Immature natural killer cell (primary cell): ENCODE results near the gene HLCS. TPM values are rescaled to one million over a fixed set of nuclear protein-coding genes. Genes with fewer than 3 reads are reported as not detected.
"Not testable (repeated sequence)": the region's sequence is repeated elsewhere in the genome, so short reads cannot be mapped to it uniquely, and the experiment has no call there.

ENCODE experiments used
- DNase-seq, 3 donors: peaks; one replicate each; pipeline ENCODE4 v3.0.0; 2022; ENCODE audit warnings: mixed read lengths in 1 of 3
- H3K27ac Mint-ChIP-seq, 6 donors: one replicate each; pipeline ENCODE4 v1.8.0; 2020; ENCODE audit warnings: mixed read lengths in 6 of 6, mild to moderate bottlenecking in 5 of 6, inconsistent platforms in 4 of 6, moderate library complexity in 3 of 6
- H3K27me3 Mint-ChIP-seq, 3 donors: one replicate each; pipeline ENCODE4 v1.8.0; 2020 to 2021; ENCODE audit warnings: low read depth in 3 of 3, mild to moderate bottlenecking in 3 of 3, mixed read lengths in 3 of 3, moderate library complexity in 3 of 3, inconsistent platforms in 1 of 3
- H3K36me3 Mint-ChIP-seq, 3 donors: one replicate each; pipeline ENCODE4 v1.8.0; 2020; ENCODE audit warnings: mixed read lengths in 3 of 3, inconsistent platforms in 2 of 3, mild to moderate bottlenecking in 2 of 3
- H3K4me1 Mint-ChIP-seq, 2 donors: one replicate each; pipeline ENCODE4 v1.8.0; 2020; ENCODE audit warnings: inconsistent platforms in 2 of 2, mild to moderate bottlenecking in 2 of 2, mixed read lengths in 2 of 2, moderate library complexity in 1 of 2
- H3K4me3 Mint-ChIP-seq, 5 donors: one replicate each; pipeline ENCODE4 v1.8.0; 2020; ENCODE audit warnings: mild to moderate bottlenecking in 5 of 5, mixed read lengths in 5 of 5, inconsistent platforms in 3 of 5, moderate library complexity in 3 of 5
- H3K9me3 Mint-ChIP-seq, 6 donors: one replicate each; pipeline ENCODE4 v1.8.0; 2020; ENCODE audit warnings: mild to moderate bottlenecking in 6 of 6, mixed read lengths in 6 of 6, inconsistent platforms in 4 of 6, moderate library complexity in 3 of 6
- polyA plus RNA-seq, 3 donors: library from polyadenylated mRNA; unstranded; fragments of 300-500 nt; fragmentation: Illumina TruSeq; gene quantifications; one replicate each; pipeline ENCODE4 v1.2.3, GENCODE V29; 2021

Gene HLCS
- polyA plus RNA-seq: 10 to 100 TPM; 12.6 to 15.7 (median 15.5) TPM

DNA sequence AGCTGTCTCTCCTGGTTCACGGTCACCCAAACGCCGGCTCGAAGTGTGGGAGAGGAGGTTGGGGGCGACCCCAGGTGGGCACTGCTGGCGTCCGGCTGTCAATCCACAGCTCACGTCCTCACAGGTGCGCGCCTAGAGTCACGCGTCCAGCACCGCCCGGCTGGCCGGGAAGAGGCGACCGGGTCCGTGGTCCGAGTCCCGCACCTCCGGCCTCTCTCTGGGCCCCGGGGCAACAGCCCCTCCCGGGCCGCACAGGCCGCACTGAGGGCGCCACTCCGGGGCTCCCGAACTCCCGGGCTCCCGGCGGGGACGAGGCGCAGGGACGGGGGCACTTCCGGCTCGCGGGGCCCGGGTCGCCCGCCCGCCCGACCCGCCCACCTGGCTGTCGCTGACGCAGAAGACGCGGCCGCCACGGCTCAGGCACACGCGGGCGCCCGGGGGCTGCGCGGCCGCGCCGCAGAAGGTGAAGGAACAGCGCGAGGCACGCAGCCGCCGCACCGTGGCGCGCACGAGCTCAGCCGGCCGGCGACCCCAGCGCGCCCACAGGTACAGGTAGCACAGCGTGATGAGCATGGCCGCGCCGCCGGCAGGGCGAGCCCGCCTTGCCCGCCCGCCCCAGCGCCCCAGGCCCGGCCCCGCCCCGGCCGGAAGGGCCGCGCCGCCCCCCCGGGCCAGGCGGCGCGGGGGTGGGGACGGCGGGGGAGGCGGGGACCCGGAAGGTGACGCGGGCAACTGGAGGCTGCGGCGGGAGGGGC is at the start of gene HLCS:
Gene HLCS, minus strand, starts transcription at position 604 of the 755 bp plus-strand sequence. Its CDS starts 31 bp downstream, at position 573.
- Mint-ChIP-seq H3K27ac (peak within 1 kb of the TSS; percentile 87 to 97 (median 93)), H3K4me3 (peak within 1 kb of the TSS; percentile 84 to 93 (median 89)), H3K4me1 (peaks cover 17 to 18% of the 10 kb centered on the region in 2 donors), H3K27me3 (peaks cover 6 to 12% (median 7%) of the 10 kb centered on the region in 3 donors), H3K9me3 (no peaks in the 10 kb centered on the region), H3K36me3 (peaks cover 0 to 3% (median 0%) of the 10 kb centered on the region in 3 donors)
- DNase-seq: peak; percentile 79 to 83 (median 79)

DNA sequence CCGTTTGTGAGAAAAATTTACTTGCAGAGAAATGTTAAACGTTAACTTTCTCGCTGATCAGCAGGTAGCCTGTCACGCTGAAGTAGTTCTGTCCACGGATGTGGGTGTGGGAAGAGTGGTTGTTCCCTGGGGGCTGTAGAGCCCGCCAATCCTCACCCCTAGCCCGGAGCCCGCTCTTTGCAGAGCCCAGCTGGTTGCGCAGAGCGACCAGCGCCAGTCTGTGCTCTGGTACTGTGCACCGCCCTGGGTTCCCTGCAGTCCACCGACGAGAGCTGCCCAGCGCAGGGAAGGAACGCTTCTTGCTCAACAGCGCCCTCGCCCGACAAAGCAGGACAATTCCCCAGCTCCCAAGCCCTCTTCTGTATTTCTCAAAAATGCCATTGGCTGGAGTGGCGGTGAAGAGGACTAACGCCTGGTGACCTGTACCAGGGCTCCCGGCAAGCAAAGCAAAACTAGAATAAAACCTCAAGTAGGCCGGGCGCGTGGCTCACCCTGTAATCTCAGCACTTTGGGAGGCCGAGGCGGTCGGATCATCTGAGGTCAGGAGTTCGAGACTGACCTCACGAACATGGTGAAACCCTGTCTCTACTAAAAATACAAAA is 43.4 kb upstream of the HLCS start:
- peaks cover 11 to 17% of the 10 kb centered on the region in 2 donors for H3K4me1 Mint-ChIP-seq
- no peaks in the 10 kb centered on the region for H3K9me3 Mint-ChIP-seq
- H3K36me3 Mint-ChIP-seq: no peaks in the 10 kb centered on the region
- no peak overlapping the region for H3K27ac Mint-ChIP-seq
- H3K27me3 Mint-ChIP-seq: peaks cover 9 to 19% (median 19%) of the 10 kb centered on the region in 3 donors
- H3K4me3 Mint-ChIP-seq: peak overlapping the region; percentile 53 to 74 (median 65)
- peak; percentile 68 to 73 (median 72) for DNase-seq

DNA sequence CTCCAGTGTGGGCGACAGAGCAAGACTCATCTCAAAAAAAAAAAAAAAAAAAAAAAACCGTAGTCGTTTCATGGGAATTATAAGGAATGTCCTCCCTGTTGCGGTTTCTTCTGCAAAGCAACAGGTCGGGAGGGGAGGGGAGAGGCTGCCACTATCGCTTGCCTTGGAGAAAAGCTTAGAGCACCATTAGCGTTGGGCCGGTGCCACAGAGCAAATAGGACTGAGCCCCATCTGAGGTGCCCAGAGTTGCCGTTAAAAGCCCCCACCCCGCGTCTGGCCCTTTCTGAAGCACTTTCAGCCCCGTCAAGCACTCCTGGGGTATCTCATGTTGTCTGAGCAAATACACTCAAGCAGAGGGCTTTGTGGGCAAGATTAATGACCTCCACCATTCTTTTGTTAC is 42.3 kb upstream of the HLCS start:
- no peaks in the 10 kb centered on the region for H3K9me3 Mint-ChIP-seq
- DNase-seq: no peak
- H3K27ac Mint-ChIP-seq: no peak overlapping the region
- no peaks in the 10 kb centered on the region for H3K36me3 Mint-ChIP-seq
- H3K4me3 Mint-ChIP-seq: peak overlapping the region in 1 of 5 donors; percentile 13
- peaks cover 11 to 17% of the 10 kb centered on the region in 2 donors for H3K4me1 Mint-ChIP-seq
- peaks cover 7 to 19% (median 14%) of the 10 kb centered on the region in 3 donors for H3K27me3 Mint-ChIP-seq

DNA sequence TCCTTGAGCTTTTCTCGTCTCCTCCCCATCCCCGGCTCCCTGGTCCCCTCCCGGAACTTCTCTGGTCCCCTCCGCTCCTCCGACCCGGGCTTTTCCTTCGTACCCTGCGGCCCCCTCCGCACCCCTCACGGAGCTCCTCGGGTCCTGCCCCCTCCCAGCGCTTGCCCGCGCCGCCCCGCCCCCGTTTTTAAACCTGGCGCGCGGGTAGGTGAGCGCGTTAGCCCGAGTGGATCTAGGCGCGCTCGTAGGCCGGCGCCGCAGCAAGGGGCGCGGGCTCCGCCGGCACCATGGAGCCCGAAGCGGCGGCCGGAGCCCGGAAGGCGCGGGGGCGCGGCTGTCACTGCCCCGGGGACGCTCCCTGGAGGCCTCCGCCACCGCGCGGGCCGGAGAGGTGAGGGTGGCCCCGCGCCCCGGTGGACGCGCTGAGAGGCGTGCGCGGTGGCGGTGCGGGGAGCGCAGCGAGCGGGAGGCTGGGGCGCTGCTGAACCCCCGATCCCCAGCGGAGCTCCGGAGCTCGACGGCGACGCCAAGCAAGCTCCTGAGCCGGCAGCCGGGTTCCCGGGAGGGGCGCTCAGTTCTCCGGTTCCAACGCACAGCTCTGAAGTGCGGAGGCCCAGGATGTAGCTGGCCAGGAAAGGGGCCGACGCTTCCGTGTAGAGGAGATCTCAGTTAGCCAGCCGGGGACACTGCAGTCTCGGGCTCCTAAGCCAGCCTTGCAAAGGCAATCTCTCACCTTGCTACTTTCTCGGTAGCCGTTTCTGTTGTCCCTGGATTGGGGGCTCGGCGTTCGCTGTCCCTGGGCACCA is 40.2 kb upstream of the HLCS start, which contains the start of gene RIPPLY3:
Gene RIPPLY3, plus strand, starts transcription at position 217 of the 806 bp plus-strand sequence. Its CDS starts 71 bp downstream, at position 288.
- Mint-ChIP-seq H3K4me3 (peak within 1 kb of the TSS; percentile 32 to 55 (median 52)), H3K36me3 (no peaks in the 10 kb centered on the region), H3K4me1 (peaks cover 11 to 17% of the 10 kb centered on the region in 2 donors), H3K27me3 (peaks cover 7 to 15% (median 13%) of the 10 kb centered on the region in 3 donors), H3K9me3 (no peaks in the 10 kb centered on the region), H3K27ac (no peak within 1 kb of the TSS)
- DNase-seq: no peak

DNA sequence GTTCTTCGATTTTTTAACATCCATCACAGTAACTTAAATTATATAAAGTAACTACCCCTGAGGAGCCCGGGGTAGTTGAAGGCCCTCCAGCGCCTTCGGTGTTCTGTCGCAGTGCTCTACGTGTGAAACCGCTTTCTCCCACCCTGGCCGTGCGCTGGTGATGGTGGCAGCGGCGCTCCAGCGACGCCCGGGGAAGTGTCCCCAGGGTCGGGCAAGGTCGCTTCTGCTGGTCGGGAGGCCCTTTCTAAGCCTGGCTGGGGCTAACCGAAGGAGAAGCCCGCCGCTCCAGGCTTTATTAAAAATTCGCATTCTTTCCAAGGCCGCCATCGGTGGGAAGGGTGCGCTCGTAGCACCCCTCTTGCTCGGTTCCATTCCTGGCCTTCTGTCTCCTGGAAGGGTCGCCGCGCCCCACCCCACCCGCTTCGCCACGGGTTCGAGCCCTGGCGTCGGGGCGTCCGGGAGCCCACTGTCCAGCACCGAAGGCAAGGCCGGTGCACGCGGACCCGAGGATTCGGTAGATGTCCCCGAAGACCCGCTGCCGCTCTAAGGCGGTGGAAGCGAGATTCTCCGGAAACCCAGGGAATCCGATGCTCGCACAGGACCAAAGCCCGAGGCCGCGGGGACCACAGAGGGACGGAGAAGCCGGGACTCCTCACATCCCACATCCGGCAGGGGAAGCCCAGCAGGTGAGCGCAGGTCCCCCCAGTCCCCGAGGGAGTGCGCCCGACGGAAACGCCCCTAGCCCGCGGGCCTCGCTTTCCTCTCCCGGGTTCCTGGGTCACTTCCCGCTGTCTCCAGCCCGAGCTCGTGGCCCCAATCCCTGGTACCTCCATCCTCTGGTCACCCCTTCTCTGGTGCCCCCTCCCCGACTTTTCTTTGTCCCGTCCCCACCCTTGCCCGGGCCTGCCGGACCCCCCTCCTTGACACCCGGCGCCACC is 39.3 kb upstream of the HLCS start:
- Mint-ChIP-seq H3K27me3 (peaks cover 3 to 15% (median 13%) of the 10 kb centered on the region in 3 donors), H3K4me1 (peaks cover 11 to 17% of the 10 kb centered on the region in 2 donors), H3K4me3 (peak overlapping the region in 1 of 5 donors; percentile 50), H3K27ac (no peak overlapping the region), H3K9me3 (no peaks in the 10 kb centered on the region), H3K36me3 (no peaks in the 10 kb centered on the region)
- DNase-seq: no peak

DNA sequence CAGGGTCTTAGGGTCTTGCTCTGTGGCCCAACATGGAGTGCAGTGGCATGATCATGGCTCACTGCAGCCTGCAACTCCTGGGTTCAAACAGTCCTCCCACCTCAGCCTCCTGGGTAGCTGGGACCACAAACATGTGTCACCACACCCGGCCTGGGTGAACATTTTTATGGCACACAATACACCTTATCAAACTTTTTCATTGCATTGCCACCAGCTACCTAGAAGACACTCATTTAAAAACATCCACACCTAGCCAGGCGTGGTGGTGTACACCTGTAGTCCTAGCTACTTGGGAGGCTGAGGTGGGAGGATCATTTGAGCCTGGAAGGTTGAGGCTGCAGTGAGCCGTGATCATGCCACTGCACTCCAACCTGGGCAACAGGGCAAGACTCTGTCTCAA is 37.4 kb upstream of the HLCS start:
- not testable (repeated sequence) for H3K4me1 Mint-ChIP-seq, DNase-seq, H3K27ac Mint-ChIP-seq, H3K4me3 Mint-ChIP-seq, H3K27me3 Mint-ChIP-seq, H3K36me3 Mint-ChIP-seq, H3K9me3 Mint-ChIP-seq

DNA sequence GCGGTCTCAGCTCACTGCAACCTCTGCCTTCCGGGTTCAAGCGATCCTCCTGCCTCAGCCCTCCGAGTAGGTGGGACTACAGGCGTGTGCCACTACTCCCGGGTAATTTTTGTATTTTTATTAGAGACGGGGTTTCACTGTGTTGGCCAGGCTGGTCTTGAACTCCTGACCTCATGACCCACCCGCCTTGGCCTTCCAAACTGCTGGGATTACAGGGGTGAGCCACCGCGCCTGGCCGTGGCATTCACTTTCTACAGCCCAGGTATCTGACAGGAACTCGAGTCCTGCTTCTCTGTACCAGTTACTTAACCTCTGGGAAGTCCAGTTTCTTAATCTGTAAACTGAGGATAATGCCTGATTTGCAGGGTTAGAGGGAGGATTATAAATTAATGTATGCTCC is 36.4 kb upstream of the HLCS start:
- H3K4me3 Mint-ChIP-seq, H3K27ac Mint-ChIP-seq, H3K9me3 Mint-ChIP-seq, H3K4me1 Mint-ChIP-seq, DNase-seq, H3K36me3 Mint-ChIP-seq, H3K27me3 Mint-ChIP-seq: not testable (repeated sequence)

DNA sequence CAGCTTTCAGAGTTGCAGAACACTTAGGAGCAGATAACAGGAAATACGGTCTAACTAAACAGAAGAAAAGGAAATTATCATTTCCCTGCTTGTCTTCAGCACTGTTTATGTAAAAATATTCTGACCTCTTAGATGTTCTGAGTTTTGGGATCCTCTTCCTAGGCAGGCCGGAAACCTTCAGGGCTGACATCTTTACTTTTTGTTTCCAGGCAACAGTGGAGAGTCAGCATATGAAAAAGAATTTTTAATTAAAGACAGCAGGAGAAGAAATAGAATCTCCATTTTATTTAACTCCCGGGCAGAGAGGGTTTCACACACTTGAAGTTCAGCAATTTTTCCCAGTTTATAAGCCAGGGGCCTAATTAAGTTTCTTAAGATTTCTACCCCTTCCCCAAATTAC is 35.0 kb upstream of the HLCS start:
- H3K27me3 Mint-ChIP-seq: peaks cover 0 to 2% (median 1%) of the 10 kb centered on the region in 3 donors
- DNase-seq: no peak
- H3K9me3 Mint-ChIP-seq: no peaks in the 10 kb centered on the region
- H3K4me1 Mint-ChIP-seq: no peaks in the 10 kb centered on the region
- no peak overlapping the region for H3K4me3 Mint-ChIP-seq
- H3K27ac Mint-ChIP-seq: no peak overlapping the region
- no peaks in the 10 kb centered on the region for H3K36me3 Mint-ChIP-seq

DNA sequence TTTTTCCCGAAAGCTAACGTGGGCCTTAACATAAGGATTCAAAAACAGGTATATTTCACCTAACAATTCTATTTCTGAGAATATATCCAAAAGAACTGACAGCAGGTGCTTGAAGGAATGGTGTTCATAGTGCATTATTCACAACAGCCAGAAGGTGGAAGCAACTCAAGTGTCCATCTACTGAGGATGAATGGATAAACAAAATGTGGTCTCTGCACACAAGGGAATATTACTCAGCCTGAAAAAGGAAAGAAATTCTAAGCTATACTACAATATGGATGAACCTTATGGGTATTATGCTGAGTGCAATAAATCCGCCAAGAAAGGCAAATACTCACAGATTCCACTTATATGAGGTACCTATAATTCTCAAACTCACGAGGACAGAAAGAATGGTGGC is 33.9 kb upstream of the HLCS start:
- H3K9me3 Mint-ChIP-seq: no peaks in the 10 kb centered on the region
- DNase-seq: no peak
- no peaks in the 10 kb centered on the region for H3K4me1 Mint-ChIP-seq
- no peaks in the 10 kb centered on the region for H3K36me3 Mint-ChIP-seq
- no peak overlapping the region for H3K4me3 Mint-ChIP-seq
- H3K27me3 Mint-ChIP-seq: peaks cover 0 to 2% (median 1%) of the 10 kb centered on the region in 3 donors
- H3K27ac Mint-ChIP-seq: no peak overlapping the region

DNA sequence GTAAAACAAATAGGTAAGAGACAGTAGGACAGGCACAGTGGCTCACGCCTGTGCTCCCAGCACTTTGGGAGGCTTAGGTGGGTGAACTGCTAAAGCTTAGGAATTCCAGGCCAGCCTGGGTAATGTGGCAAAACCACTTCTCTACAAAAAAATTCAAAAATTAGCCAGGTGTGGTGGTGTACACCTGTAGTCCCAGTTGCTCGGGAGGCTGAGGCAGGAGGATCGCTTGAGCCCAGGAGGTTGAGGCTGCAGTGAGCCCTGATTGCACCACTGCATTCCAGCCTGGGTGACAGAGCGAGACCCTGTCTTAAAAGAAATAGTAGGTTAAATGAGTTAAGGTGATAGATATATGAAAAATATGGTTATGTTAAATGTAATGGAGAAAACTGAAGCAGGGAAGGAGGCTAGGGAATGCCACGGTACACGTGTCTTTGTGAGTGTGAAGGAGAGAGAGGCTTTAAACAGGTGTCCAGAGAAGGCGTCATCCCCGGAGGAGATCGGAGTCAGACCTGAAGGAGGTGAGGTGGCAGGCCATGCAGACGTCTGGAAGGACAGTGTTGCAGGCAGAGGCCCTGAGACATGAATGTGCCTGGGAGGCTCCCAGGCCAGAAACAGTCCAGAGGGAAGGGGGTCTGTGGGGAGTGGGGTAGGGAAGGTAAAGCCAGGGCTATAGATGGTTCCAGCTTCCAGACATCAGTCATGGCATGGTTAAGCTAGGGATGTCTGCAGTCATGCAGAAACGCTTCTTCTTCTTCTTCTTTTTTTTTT is 32.8 kb upstream of the HLCS start:
- Mint-ChIP-seq H3K27me3 (peaks cover 0 to 3% (median 3%) of the 10 kb centered on the region in 3 donors), H3K36me3 (no peaks in the 10 kb centered on the region), H3K4me1 (peaks cover 0 to 6% of the 10 kb centered on the region in 2 donors), H3K27ac (peak overlapping the region in 2 of 6 donors; percentile 9 to 21), H3K9me3 (no peaks in the 10 kb centered on the region), H3K4me3 (no peak overlapping the region)
- DNase-seq: no peak

DNA sequence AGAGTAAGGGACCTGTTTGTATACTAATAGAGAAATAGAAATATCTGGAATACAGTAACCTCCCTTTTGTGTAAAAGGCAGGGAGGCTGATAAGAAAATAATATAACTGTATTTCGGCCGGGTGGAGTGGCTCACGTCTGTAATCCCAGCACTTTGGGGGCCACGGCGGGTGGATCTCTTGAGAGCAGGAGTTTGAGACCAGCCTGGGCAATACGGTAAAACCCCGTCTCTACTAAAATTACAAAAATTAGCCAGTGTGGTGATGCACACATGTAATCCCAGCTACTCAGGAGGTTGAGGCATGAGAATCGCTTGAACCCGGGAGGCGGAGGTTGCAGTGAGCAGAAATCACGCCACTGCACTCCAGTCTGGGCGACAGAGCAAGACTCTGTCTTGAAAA is 28.8 kb upstream of the HLCS start:
- H3K27ac Mint-ChIP-seq, H3K36me3 Mint-ChIP-seq, DNase-seq, H3K4me1 Mint-ChIP-seq, H3K9me3 Mint-ChIP-seq, H3K4me3 Mint-ChIP-seq: not testable (repeated sequence)
- peaks cover 0 to 10% (median 8%) of the 10 kb centered on the region in 3 donors for H3K27me3 Mint-ChIP-seq

DNA sequence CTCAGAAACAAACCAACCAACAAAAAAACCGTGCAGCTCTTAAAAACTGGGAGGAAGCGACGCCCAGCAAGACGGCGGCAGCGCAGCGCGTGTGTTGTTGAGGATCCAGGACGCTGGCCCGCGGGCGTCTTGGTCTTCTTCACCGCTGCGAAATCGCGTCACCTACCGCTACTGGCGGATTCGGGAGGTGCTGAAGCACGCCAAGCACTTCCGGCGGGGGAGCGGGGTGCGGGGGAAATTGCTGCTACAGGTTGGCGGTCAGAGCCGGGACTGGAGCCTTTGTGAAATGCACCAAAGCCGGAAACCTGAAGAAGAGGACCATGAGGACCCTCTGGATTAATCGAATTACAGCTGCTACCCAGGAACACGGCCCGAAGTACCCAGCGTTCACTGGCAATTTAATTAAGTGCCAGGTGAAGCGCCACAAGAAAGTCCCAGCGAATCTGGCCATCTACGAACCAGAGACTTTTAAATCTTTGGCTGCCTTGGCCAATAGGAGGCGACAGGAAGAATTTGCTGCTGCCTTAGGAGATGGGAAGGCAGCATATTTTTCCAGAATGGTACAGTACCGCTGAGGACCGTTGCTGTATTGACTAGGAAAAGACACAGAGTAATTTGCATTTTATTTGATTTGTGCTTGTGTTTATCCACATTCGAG is 28.2 kb upstream of the HLCS start:
- peaks cover 4 to 8% of the 10 kb centered on the region in 2 donors for H3K4me1 Mint-ChIP-seq
- peak overlapping the region; percentile 8 to 70 (median 44) for H3K4me3 Mint-ChIP-seq
- peaks cover 0 to 10% (median 9%) of the 10 kb centered on the region in 3 donors for H3K27me3 Mint-ChIP-seq
- no peaks in the 10 kb centered on the region for H3K9me3 Mint-ChIP-seq
- no peaks in the 10 kb centered on the region for H3K36me3 Mint-ChIP-seq
- peak overlapping the region in 2 of 6 donors; percentile 26 to 28 for H3K27ac Mint-ChIP-seq
- peak; percentile 20 to 35 (median 33) for DNase-seq
